H9 (cell line): Measurements from ENCODE around the gene CLDN8. TPM values are rescaled to one million over a fixed set of nuclear protein-coding genes. Genes with fewer than 3 reads are reported as not detected.

Source experiments
- DNase-seq: peaks from one replicate; pipeline ENCODE4 v3.0.0-alpha.2; 2017
- H2AFZ ChIP-seq: one replicate; pipeline ENCODE4 v1.6.1; 2013; ENCODE audit warnings: mild to moderate bottlenecking, low read length, control low read depth, moderate library complexity
- H2AK5ac ChIP-seq: 2 replicates; pipeline ENCODE4 v1.6.1; 2013; ENCODE audit warnings: low read length, control low read depth, mixed read lengths; ENCODE audit not compliant: insufficient read length
- H2BK120ac ChIP-seq: one replicate; pipeline ENCODE4 v1.6.1; 2013; ENCODE audit warnings: low read depth, mild to moderate bottlenecking, low read length, control low read depth, inconsistent platforms; ENCODE audit not compliant: poor library complexity, severe bottlenecking
- H2BK12ac ChIP-seq: 2 replicates; pipeline ENCODE4 v1.6.1; 2013; ENCODE audit warnings: low read length, control low read depth, mixed read lengths, low read depth; ENCODE audit not compliant: insufficient read length
- H2BK15ac ChIP-seq: 2 replicates; pipeline ENCODE4 v1.6.1; 2013; ENCODE audit warnings: low read depth, low read length, control low read depth
- H2BK20ac ChIP-seq: one replicate; pipeline ENCODE4 v1.6.1; 2013; ENCODE audit warnings: low read depth, mild to moderate bottlenecking, low read length, control low read depth, inconsistent platforms; ENCODE audit not compliant: poor library complexity, severe bottlenecking
- H2BK5ac ChIP-seq: 2 replicates; pipeline ENCODE4 v1.6.1; 2013; ENCODE audit warnings: low read length, control low read depth, mixed read lengths; ENCODE audit not compliant: insufficient read length
- H3K14ac ChIP-seq: 2 replicates; pipeline ENCODE4 v1.6.1; 2013; ENCODE audit warnings: low read length, control low read depth; ENCODE audit not compliant: insufficient read depth
- H3K18ac ChIP-seq: 2 replicates; pipeline ENCODE4 v1.6.1; 2013; ENCODE audit warnings: low read depth, mild to moderate bottlenecking, mixed read lengths, low read length, control low read depth; ENCODE audit not compliant: insufficient read length
- H3K23ac ChIP-seq: 2 replicates; pipeline ENCODE4 v1.6.1; 2013; ENCODE audit warnings: low read length, control low read depth, mixed read lengths, low read depth; ENCODE audit not compliant: insufficient read length
- H3K23me2 ChIP-seq: 2 replicates; pipeline ENCODE4 v1.6.1; 2013; ENCODE audit warnings: low read depth, mild to moderate bottlenecking, mixed read lengths, low read length, control low read depth; ENCODE audit not compliant: insufficient read length, poor library complexity, severe bottlenecking
- H3K27ac ChIP-seq: 2 replicates; pipeline ENCODE4 v1.5.1; 2013; ENCODE audit warnings: low read length, control low read depth, mixed read lengths, low read depth; ENCODE audit not compliant: insufficient read length
- H3K27me3 ChIP-seq: 2 replicates; pipeline ENCODE4 v1.6.1; 2013; ENCODE audit warnings: low read length, control low read depth, inconsistent platforms; ENCODE audit not compliant: insufficient read depth
- H3K4ac ChIP-seq: 2 replicates; pipeline ENCODE4 v1.6.1; 2013; ENCODE audit warnings: low read depth, mild to moderate bottlenecking, control low read depth, inconsistent platforms, low read length, moderate library complexity
- H3K4me1 ChIP-seq: 2 replicates; pipeline ENCODE4 v1.6.1; 2013; ENCODE audit warnings: low read length, control low read depth, inconsistent platforms; ENCODE audit not compliant: insufficient read depth
- H3K4me2 ChIP-seq: 2 replicates; pipeline ENCODE4 v1.6.1; 2013; ENCODE audit warnings: low read length, control low read depth, mixed read lengths; ENCODE audit not compliant: insufficient read length, insufficient read depth
- H3K56ac ChIP-seq: 2 replicates; pipeline ENCODE4 v1.6.1; 2013; ENCODE audit warnings: low read depth, mild to moderate bottlenecking, mixed read lengths, low read length, control low read depth; ENCODE audit not compliant: insufficient read length
- H3K79me1 ChIP-seq: 2 replicates; pipeline ENCODE4 v1.6.1; 2013; ENCODE audit warnings: low read depth, mild to moderate bottlenecking, moderate library complexity, low read length, control low read depth, inconsistent platforms; ENCODE audit not compliant: insufficient read depth, poor library complexity, severe bottlenecking
- H3K79me2 ChIP-seq: 2 replicates; pipeline ENCODE4 v1.6.1; 2013; ENCODE audit warnings: low read length, control low read depth, inconsistent platforms; ENCODE audit not compliant: insufficient read depth
- H3K9ac ChIP-seq: 2 replicates; pipeline ENCODE4 v1.6.1; 2013; ENCODE audit warnings: low read length, control low read depth, mixed read lengths; ENCODE audit not compliant: insufficient read length; ENCODE audit errors: extremely low read depth
- H3K9me3 ChIP-seq: one replicate; pipeline ENCODE4 v1.6.1; 2013; ENCODE audit warnings: low read depth, low read length, inconsistent platforms; ENCODE audit not compliant: control insufficient read depth
- H3T11ph ChIP-seq: one replicate; pipeline ENCODE4 v1.6.1; 2013; ENCODE audit warnings: mild to moderate bottlenecking, low read length, control low read depth, inconsistent platforms
- H4K20me1 ChIP-seq: one replicate; pipeline ENCODE4 v1.6.1; 2013; ENCODE audit not compliant: control insufficient read depth, insufficient read length, insufficient read depth
- H4K5ac ChIP-seq: 2 replicates; pipeline ENCODE4 v1.6.1; 2013; ENCODE audit warnings: low read depth, mild to moderate bottlenecking, mixed read lengths, low read length, control low read depth; ENCODE audit not compliant: insufficient read length
- H4K8ac ChIP-seq: replicated peaks from 2 replicates; pipeline ENCODE4 v1.6.1; 2013; ENCODE audit warnings: low read length, control low read depth, mixed read lengths, low read depth; ENCODE audit not compliant: insufficient read length
- H4K91ac ChIP-seq: 2 replicates; pipeline ENCODE4 v1.6.1; 2013; ENCODE audit warnings: low read depth, mild to moderate bottlenecking, moderate library complexity, mixed read lengths, low read length, control low read depth; ENCODE audit not compliant: insufficient read length
- H3K27ac Mint-ChIP-seq, 3 experiments: 2 replicates in 2 of 3; 3 replicates in 1 of 3; pipeline ENCODE4 v1.8.0; 2020 to 2021; ENCODE audit warnings: mixed read lengths in 3 of 3, mild to moderate bottlenecking in 1 of 3, moderate library complexity in 1 of 3
- H3K27me3 Mint-ChIP-seq: 2 replicates; pipeline ENCODE4 v1.8.0; 2021; ENCODE audit warnings: low read depth, mild to moderate bottlenecking, moderate library complexity, mixed read lengths
- H3K36me3 Mint-ChIP-seq, 3 experiments: 2 replicates in 2 of 3; 3 replicates in 1 of 3; pipeline ENCODE4 v1.8.0; 2020 to 2021; ENCODE audit warnings: low read depth in 3 of 3, mixed read lengths in 3 of 3; ENCODE audit not compliant: insufficient read depth in 1 of 3
- H3K4me1 Mint-ChIP-seq, 2 experiments: 2 replicates each; pipeline ENCODE4 v1.8.0; 2020; ENCODE audit warnings: mixed read lengths in 2 of 2
- H3K4me3 Mint-ChIP-seq, 2 experiments: 2 replicates in 1 of 2; 3 replicates in 1 of 2; pipeline ENCODE4 v1.8.0; 2020 to 2021; ENCODE audit warnings: mild to moderate bottlenecking in 2 of 2, mixed read lengths in 2 of 2, moderate library complexity in 1 of 2
- H3K9me3 Mint-ChIP-seq, 2 experiments: 2 replicates in 1 of 2; 3 replicates in 1 of 2; pipeline ENCODE4 v1.8.0; 2020; ENCODE audit warnings: mild to moderate bottlenecking in 2 of 2, mixed read lengths in 2 of 2, moderate library complexity in 1 of 2
- WGBS: extraction: QIAGEN DNeasy Blood & Tissue Kit; methylation state at CpG from one replicate; pipeline ENCODE4 v1.1.7; 2013; ENCODE audit warnings: missing lambda C conversion rate, low lambda C conversion rate, mixed read lengths; ENCODE audit not compliant: insufficient read length; ENCODE audit errors: extremely low coverage; 5-methylcytosine and 5-hydroxymethylcytosine counted together
- total RNA-seq: library from RNA; stranded (reverse); gene quantifications from 2 replicates; pipeline ENCODE4 v1.2.1, GENCODE V29; 2021
- TF ChIP-seq, protein P1 (sequence below): fragments of 200-600 bp; sonication (generic); conservative IDR thresholded peaks from 3 replicates; pipeline ENCODE4 v1.8.0; 2021; ENCODE audit warnings: antibody characterized with exemption, mild to moderate bottlenecking

Gene CLDN8
- total RNA-seq, 1 experiment from 2014 or later = not detected

DNA sequence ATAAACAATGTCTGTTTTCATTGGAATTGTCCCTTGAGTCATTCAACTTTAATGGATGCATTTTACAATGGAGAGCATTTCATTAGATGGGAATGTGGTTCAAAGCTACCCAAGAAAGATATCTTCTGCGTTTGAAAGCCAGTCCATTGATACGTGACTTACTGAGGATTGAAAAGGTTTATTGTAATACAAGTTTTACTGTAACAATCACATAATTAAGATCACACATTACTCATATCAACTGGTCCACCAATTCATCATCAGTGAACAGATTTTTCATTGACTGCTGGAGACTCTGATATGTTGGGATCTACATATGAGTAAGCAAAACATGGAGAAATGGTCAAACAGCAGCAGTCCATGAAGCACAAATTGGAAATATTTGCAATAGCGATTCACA, 34.0 kb upstream of the CLDN8 start:
- Mint-ChIP-seq H3K27me3 (peaks cover 2% of the 10 kb centered on the region; the same call in 1 of the 2 replicates), H3K4me1 (no peaks in the 10 kb centered on the region; a peak in 1 of 4 replicates), H3K4me3 (no peak overlapping the region), H3K36me3 (no peaks in the 10 kb centered on the region), H3K27ac (no peak overlapping the region), H3K9me3 (no peaks in the 10 kb centered on the region)
- H3K23me2 ChIP-seq = no peaks in the 10 kb centered on the region
- H2AFZ ChIP-seq = no peak overlapping the region
- no peak overlapping the region for H4K8ac ChIP-seq
- no peak overlapping the region for H2BK12ac ChIP-seq
- H3K4me2 ChIP-seq = no peak overlapping the region
- no peaks in the 10 kb centered on the region for H3K79me2 ChIP-seq
- H3K4me1 ChIP-seq = no peaks in the 10 kb centered on the region
- H3K56ac ChIP-seq = no peak overlapping the region
- no peak overlapping the region for H2BK15ac ChIP-seq
- H4K5ac ChIP-seq = no peak overlapping the region
- no peaks in the 10 kb centered on the region for H3K27me3 ChIP-seq
- TF ChIP-seq, protein P1, sequence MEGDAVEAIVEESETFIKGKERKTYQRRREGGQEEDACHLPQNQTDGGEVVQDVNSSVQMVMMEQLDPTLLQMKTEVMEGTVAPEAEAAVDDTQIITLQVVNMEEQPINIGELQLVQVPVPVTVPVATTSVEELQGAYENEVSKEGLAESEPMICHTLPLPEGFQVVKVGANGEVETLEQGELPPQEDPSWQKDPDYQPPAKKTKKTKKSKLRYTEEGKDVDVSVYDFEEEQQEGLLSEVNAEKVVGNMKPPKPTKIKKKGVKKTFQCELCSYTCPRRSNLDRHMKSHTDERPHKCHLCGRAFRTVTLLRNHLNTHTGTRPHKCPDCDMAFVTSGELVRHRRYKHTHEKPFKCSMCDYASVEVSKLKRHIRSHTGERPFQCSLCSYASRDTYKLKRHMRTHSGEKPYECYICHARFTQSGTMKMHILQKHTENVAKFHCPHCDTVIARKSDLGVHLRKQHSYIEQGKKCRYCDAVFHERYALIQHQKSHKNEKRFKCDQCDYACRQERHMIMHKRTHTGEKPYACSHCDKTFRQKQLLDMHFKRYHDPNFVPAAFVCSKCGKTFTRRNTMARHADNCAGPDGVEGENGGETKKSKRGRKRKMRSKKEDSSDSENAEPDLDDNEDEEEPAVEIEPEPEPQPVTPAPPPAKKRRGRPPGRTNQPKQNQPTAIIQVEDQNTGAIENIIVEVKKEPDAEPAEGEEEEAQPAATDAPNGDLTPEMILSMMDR = no peak
- H2BK20ac ChIP-seq = no peak overlapping the region
- no peaks in the 10 kb centered on the region for H4K20me1 ChIP-seq
- no peak overlapping the region for H3K23ac ChIP-seq
- H2AK5ac ChIP-seq = no peak overlapping the region
- no peak overlapping the region for H4K91ac ChIP-seq
- no peak overlapping the region for H3K14ac ChIP-seq
- H3K79me1 ChIP-seq = no peaks in the 10 kb centered on the region
- H2BK120ac ChIP-seq = no peak overlapping the region
- H3K18ac ChIP-seq = no peak overlapping the region
- no peak overlapping the region for H3T11ph ChIP-seq
- no peak overlapping the region for H3K4ac ChIP-seq
- H2BK5ac ChIP-seq = no peak overlapping the region
- WGBS = no CpG with 5 or more reads among the region's 3 CpGs
- H3K9ac ChIP-seq = no peak overlapping the region
- no peak for DNase-seq
- no peak overlapping the region for H3K27ac ChIP-seq
- H3K9me3 ChIP-seq = no peaks in the 10 kb centered on the region
